Natural killer cell (primary cell): ENCODE data around the gene ATP2B2. TPM values are rescaled to one million over a fixed set of nuclear protein-coding genes. Genes with fewer than 3 reads are reported as not detected.

ENCODE experiments used
- ATAC-seq, 3 donors: fragments of 150-1000 bp in 2 of 3; fragments of 200-7000 bp in 1 of 3; cut with Tn5 transposase; 1 replicate in 1 of 3; 2 replicates in 2 of 3; pipeline ENCODE4 v1.10.0; 2021; ENCODE audit warnings: mild to moderate bottlenecking in 2 of 3, moderate library complexity in 2 of 3
- DNase-seq, 2 donors: peaks; one replicate each; pipeline versions ENCODE4 v3.0.0 to v3.0.0-alpha.2; 2013 to 2021; ENCODE audit warnings: mixed read lengths in 1 of 2
- H3K27ac ChIP-seq: one replicate; pipeline ENCODE4 v1.5.1; 2013; ENCODE audit warnings: mild to moderate bottlenecking, low read length
- H3K27me3 ChIP-seq: one replicate; pipeline ENCODE4 v1.6.1; 2013; ENCODE audit warnings: low read length; ENCODE audit not compliant: control insufficient read depth, insufficient read depth
- H3K36me3 ChIP-seq: one replicate; pipeline ENCODE4 v1.6.1; 2013; ENCODE audit warnings: low read length; ENCODE audit not compliant: control insufficient read depth, insufficient read depth
- H3K4me1 ChIP-seq: one replicate; pipeline ENCODE4 v1.6.1; 2013; ENCODE audit warnings: low read length; ENCODE audit not compliant: control insufficient read depth, insufficient read depth
- H3K4me3 ChIP-seq: one replicate; pipeline ENCODE4 v1.5.1; 2013; ENCODE audit warnings: low read length
- H3K9me3 ChIP-seq: one replicate; pipeline ENCODE4 v1.6.1; 2013; ENCODE audit warnings: low read length; ENCODE audit not compliant: control insufficient read depth, insufficient read depth
- H3K27ac Mint-ChIP-seq, 2 donors: one replicate each; pipeline ENCODE4 v1.8.0; 2022; ENCODE audit warnings: mild to moderate bottlenecking in 2 of 2, mixed read lengths in 2 of 2, moderate library complexity in 1 of 2
- H3K27me3 Mint-ChIP-seq, 2 donors: one replicate each; pipeline ENCODE4 v1.8.0; 2022; ENCODE audit warnings: low read depth in 2 of 2, mixed read lengths in 2 of 2
- H3K36me3 Mint-ChIP-seq: one replicate; pipeline ENCODE4 v1.8.0; 2022; ENCODE audit warnings: mixed read lengths
- H3K4me1 Mint-ChIP-seq, 2 donors: one replicate each; pipeline ENCODE4 v1.8.0; 2022; ENCODE audit warnings: mixed read lengths in 2 of 2
- H3K4me3 Mint-ChIP-seq: one replicate; pipeline ENCODE4 v1.8.0; 2022; ENCODE audit warnings: mild to moderate bottlenecking, moderate library complexity, mixed read lengths
- H3K9me3 Mint-ChIP-seq, 2 donors: one replicate each; pipeline ENCODE4 v1.8.0; 2022; ENCODE audit warnings: mixed read lengths in 2 of 2
- WGBS: methylation state at CpG from one replicate; pipeline ENCODE4 v1.1.7; 2013; ENCODE audit warnings: missing lambda C conversion rate; ENCODE audit not compliant: insufficient coverage; 5-methylcytosine and 5-hydroxymethylcytosine counted together
- intact Hi-C: fragments of 100-400 bp; cut with micrococcal nuclease; formaldehyde crosslinking; loops from one replicate; pipeline ENCODE4 v1.14.2; 2022
- total RNA-seq, 4 donors: library from RNA; stranded (reverse); fragments of 120-200 nt in 1 of 4; gene quantifications; one replicate each; pipeline versions ENCODE4 v1.2.3 to v1.2.4, GENCODE V29; 2013 to 2022
- TF ChIP-seq, protein P1 (sequence below): fragments of 200-600 bp; IDR thresholded peaks from one replicate; pipeline ENCODE4 v1.8.0; 2022; ENCODE audit warnings: antibody characterized with exemption

ATP2B2 gene
- total RNA-seq, 3 donors from 2014 or later (not counting 1 experiment from before 2014, with no cell fraction given), result not detected

DNA sequence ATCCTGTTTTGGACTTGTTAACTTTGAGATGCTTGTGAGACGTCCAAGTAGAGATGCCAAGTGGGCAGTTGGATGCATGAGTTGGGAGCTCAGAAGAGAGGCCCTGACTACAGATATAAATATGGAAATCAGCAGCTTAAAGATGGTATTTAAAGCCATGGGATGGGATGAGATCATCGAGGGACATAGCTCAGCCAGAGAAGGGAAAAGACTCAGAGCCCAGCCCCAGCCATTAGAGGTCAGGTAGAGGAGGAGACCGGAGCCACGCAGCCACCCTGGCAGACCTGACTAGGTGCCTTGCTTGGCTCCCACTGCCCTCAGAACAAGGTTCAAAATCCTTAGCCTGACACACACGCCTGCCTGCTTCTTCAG lies 31.1 kb downstream of the ATP2B2 start:
- Mint-ChIP-seq H3K9me3 (no peaks in the 10 kb centered on the region), H3K4me1 (no peaks in the 10 kb centered on the region), H3K27me3 (peaks cover 16 to 18% of the 10 kb centered on the region in 2 donors), H3K36me3 (no peaks in the 10 kb centered on the region), H3K4me3 (no peak overlapping the region), H3K27ac (no peak overlapping the region)
- intact Hi-C loops, result no loop called here
- 79% methylated on average over 5 of the region's 5 CpGs for WGBS
- no peaks in the 10 kb centered on the region for H3K36me3 ChIP-seq
- H3K9me3 ChIP-seq, result no peaks in the 10 kb centered on the region
- H3K27me3 ChIP-seq, result peaks cover 3% of the 10 kb centered on the region
- DNase-seq (no peak), ATAC-seq (no peak)
- H3K4me3 ChIP-seq, result no peak overlapping the region
- H3K27ac ChIP-seq, result no peak overlapping the region
- TF ChIP-seq, protein P1, sequence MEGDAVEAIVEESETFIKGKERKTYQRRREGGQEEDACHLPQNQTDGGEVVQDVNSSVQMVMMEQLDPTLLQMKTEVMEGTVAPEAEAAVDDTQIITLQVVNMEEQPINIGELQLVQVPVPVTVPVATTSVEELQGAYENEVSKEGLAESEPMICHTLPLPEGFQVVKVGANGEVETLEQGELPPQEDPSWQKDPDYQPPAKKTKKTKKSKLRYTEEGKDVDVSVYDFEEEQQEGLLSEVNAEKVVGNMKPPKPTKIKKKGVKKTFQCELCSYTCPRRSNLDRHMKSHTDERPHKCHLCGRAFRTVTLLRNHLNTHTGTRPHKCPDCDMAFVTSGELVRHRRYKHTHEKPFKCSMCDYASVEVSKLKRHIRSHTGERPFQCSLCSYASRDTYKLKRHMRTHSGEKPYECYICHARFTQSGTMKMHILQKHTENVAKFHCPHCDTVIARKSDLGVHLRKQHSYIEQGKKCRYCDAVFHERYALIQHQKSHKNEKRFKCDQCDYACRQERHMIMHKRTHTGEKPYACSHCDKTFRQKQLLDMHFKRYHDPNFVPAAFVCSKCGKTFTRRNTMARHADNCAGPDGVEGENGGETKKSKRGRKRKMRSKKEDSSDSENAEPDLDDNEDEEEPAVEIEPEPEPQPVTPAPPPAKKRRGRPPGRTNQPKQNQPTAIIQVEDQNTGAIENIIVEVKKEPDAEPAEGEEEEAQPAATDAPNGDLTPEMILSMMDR, result no peak
- no peaks in the 10 kb centered on the region for H3K4me1 ChIP-seq

DNA sequence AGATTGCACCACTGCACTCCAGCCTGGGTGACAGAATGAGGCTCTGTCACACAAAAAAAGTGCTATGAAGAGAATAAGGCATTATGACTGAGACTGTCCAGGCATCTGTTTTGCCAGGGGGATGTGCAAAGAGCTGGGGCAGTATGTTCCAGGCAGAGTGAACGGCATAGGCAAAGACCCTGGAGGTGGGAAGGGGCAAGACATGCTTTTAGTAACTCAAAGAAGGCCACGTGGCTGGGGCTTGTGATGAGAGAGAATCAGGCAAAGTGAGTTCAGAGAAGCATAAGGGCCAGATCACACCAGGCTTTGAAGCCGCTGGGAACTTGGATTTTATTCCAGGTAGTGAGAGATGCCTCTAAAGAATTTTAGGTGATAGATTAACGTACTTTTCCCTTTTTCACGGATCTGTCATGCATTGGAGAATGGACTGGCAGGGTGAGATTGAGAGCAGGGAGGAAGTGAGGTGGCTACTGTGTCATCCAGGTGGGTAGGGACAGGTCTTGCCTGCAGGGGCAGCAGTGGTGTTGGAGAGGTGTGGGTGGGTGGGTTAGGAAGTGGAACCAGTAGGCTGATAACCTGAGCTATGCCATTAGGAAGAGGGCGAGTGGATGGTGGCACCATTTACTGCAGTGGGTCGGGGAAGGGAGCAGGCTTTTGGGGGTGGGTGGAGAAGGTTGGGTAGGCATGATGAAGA lies 31.7 kb downstream of the ATP2B2 start:
- no peaks in the 10 kb centered on the region for H3K4me1 ChIP-seq
- TF ChIP-seq, protein P1, result no peak
- DNase-seq (no peak), ATAC-seq (no peak)
- H3K9me3 Mint-ChIP-seq, result no peaks in the 10 kb centered on the region
- intact Hi-C loops, result no loop called here
- H3K4me3 Mint-ChIP-seq, result no peak overlapping the region
- no peak overlapping the region for H3K4me3 ChIP-seq
- no peaks in the 10 kb centered on the region for H3K9me3 ChIP-seq
- 73% methylated on average over 7 of the region's 7 CpGs for WGBS
- H3K27ac Mint-ChIP-seq, result no peak overlapping the region
- H3K36me3 Mint-ChIP-seq, result no peaks in the 10 kb centered on the region
- no peak overlapping the region for H3K27ac ChIP-seq
- H3K36me3 ChIP-seq, result no peaks in the 10 kb centered on the region
- H3K27me3 Mint-ChIP-seq, result peaks cover 16 to 24% of the 10 kb centered on the region in 2 donors
- H3K4me1 Mint-ChIP-seq, result no peaks in the 10 kb centered on the region
- H3K27me3 ChIP-seq, result peaks cover 3% of the 10 kb centered on the region

DNA sequence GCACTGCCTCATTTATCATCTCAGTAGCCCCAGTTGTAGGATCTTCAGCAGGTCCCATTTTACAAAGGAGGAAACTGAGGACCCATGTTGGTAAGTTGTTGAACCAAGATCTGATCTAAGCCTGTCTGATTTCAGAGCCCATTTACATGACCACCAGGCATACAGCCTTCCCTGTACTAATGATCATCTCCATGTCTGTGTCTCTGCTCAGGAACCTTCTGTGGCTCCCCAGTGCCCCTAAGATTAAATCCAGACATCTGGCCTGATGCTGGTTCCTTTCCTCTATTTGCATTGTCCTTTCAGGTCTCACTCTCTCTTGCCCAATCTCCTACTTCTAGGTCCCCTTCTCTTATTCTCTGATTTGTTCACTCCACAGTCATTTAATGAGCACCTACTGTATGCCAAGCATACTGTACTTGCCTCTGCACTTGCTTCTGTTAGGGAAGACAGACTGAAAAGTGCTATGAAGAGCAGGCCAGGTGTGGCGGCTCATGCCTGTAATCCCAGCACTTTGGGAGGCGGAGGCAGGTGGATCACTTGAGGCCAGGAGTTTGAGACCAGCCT lies 32.4 kb downstream of the ATP2B2 start:
- Mint-ChIP-seq H3K4me1 (no peaks in the 10 kb centered on the region), H3K27me3 (peaks cover 16 to 27% of the 10 kb centered on the region in 2 donors), H3K4me3 (no peak overlapping the region), H3K27ac (no peak overlapping the region), H3K36me3 (no peaks in the 10 kb centered on the region), H3K9me3 (no peaks in the 10 kb centered on the region)
- H3K27ac ChIP-seq, result no peak overlapping the region
- intact Hi-C loops, result no loop called here
- no peaks in the 10 kb centered on the region for H3K4me1 ChIP-seq
- H3K4me3 ChIP-seq, result no peak overlapping the region
- TF ChIP-seq, protein P1, result no peak
- WGBS, result 94% methylated on average over 2 of the region's 2 CpGs
- peaks cover 3% of the 10 kb centered on the region for H3K27me3 ChIP-seq
- no peaks in the 10 kb centered on the region for H3K9me3 ChIP-seq
- DNase-seq, result no peak
- no peak for ATAC-seq
- no peaks in the 10 kb centered on the region for H3K36me3 ChIP-seq
